HG02642 (cell line): ENCODE data around the gene ACSF3.
"Not testable (repeated sequence)": the region's sequence is repeated elsewhere in the genome, so short reads cannot be mapped to it uniquely, and the experiment has no call there.

ENCODE experiments used
- ATAC-seq: cut with Tn5 transposase; IDR thresholded peaks from one replicate; pipeline ENCODE4 v1.9.1; 2021; ENCODE audit warnings: mild to moderate bottlenecking; ENCODE audit not compliant: unreplicated experiment, poor library complexity

ACSF3 gene

GRCh38 chr16:89055313-89055712 is 38.3 kb upstream of the ACSF3 start:
- no peak for ATAC-seq

GRCh38 chr16:89055894-89056555 is 37.6 kb upstream of the ACSF3 start:
- ATAC-seq, result no peak

GRCh38 chr16:89056592-89056991 is 37.1 kb upstream of the ACSF3 start:
- no peak for ATAC-seq

GRCh38 chr16:89057738-89058137 is 35.9 kb upstream of the ACSF3 start:
- ATAC-seq, result no peak

GRCh38 chr16:89058812-89059211 is 34.8 kb upstream of the ACSF3 start:
- no peak for ATAC-seq

GRCh38 chr16:89060207-89060794 is 33.4 kb upstream of the ACSF3 start:
- ATAC-seq, result no peak

- no peak for ATAC-seq
Measured at GRCh38 chr16:89061086-89061485, 32.6 kb upstream of the ACSF3 start.

- no peak for ATAC-seq
Measured at GRCh38 chr16:89061590-89062380, 31.9 kb upstream of the ACSF3 start.

GRCh38 chr16:89062389-89063345 is 31.0 kb upstream of the ACSF3 start:
- no peak for ATAC-seq

- no peak for ATAC-seq
Measured at GRCh38 chr16:89063768-89064320, 29.8 kb upstream of the ACSF3 start.

- no peak for ATAC-seq
Measured at GRCh38 chr16:89064606-89065457, 28.8 kb upstream of the ACSF3 start.

GRCh38 chr16:89065458-89065822 is 28.2 kb upstream of the ACSF3 start:
- no peak for ATAC-seq

GRCh38 chr16:89066721-89067120 is 26.9 kb upstream of the ACSF3 start:
- no peak for ATAC-seq

GRCh38 chr16:89067677-89068443 is 25.8 kb upstream of the ACSF3 start:
- no peak for ATAC-seq

- not testable (repeated sequence) for ATAC-seq
Measured at GRCh38 chr16:89068814-89069616, 24.6 kb upstream of the ACSF3 start.

- no peak for ATAC-seq
Measured at GRCh38 chr16:89069920-89070319, 23.7 kb upstream of the ACSF3 start.

- ATAC-seq, result no peak
Measured at GRCh38 chr16:89070590-89070989, 23.1 kb upstream of the ACSF3 start.
